Measurements from ENCODE around the gene IL12B. TPM values are rescaled to one million over a fixed set of nuclear protein-coding genes. Genes with fewer than 3 reads are reported as not detected.

Gene IL12B
- total RNA-seq, 2 experiments from 2014 or later = not detected

DNA sequence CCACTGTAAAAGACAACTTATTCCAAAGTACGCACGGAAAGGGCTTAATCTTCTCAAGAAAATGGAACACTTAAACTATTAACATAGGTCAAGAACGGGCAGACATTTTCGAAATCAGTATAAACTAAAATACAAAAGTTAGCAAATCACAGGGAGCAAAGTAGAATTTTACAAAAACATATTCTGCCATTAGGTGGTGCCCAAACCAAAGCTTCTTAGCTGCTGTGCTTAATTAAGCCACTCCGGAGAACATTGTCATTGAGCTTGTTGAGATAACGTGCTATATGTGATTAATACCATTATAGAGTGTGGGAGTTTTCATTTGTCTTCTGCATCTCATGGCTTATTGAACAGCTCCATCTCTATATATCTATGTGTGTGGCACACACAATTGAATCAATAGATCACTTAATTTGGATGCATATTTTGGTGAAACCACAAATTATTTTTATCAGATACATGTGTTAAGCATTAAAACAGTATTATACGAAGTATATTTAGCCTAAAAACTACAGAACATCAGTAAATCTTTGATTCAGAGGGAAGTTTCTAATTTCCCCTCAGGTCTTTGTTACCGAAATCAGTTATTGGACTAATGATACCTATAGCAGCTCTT, 43.8 kb downstream of the IL12B start:
- ChIA-PET CTCF (interaction anchor here (0.8 to 2.9 kb wide), 6 partner anchors 31 to 735 kb away, joined by 3 to 17 read pairs (median 5); no protein-coding TSS in a partner anchor), POLR2A (interaction anchor here (1.5 to 2.0 kb wide), 2 partner anchors 78 to 701 kb away, joined by 7 to 8 read pairs; no protein-coding TSS in a partner anchor)
- no peak overlapping the region for H3K27ac ChIP-seq (ENCODE audit: low read depth in 1 of 2, low read length in 2 of 2)
- H3K27me3 ChIP-seq (ENCODE audit: control insufficient read depth in 1 of 2, insufficient read depth in 2 of 2, low read length in 2 of 2) = no peaks in the 10 kb centered on the region
- TF ChIP-seq, protein P1, sequence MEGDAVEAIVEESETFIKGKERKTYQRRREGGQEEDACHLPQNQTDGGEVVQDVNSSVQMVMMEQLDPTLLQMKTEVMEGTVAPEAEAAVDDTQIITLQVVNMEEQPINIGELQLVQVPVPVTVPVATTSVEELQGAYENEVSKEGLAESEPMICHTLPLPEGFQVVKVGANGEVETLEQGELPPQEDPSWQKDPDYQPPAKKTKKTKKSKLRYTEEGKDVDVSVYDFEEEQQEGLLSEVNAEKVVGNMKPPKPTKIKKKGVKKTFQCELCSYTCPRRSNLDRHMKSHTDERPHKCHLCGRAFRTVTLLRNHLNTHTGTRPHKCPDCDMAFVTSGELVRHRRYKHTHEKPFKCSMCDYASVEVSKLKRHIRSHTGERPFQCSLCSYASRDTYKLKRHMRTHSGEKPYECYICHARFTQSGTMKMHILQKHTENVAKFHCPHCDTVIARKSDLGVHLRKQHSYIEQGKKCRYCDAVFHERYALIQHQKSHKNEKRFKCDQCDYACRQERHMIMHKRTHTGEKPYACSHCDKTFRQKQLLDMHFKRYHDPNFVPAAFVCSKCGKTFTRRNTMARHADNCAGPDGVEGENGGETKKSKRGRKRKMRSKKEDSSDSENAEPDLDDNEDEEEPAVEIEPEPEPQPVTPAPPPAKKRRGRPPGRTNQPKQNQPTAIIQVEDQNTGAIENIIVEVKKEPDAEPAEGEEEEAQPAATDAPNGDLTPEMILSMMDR (IDR thresholded peaks at IDR 0.05) = peak; percentile 68
- no peak overlapping the region for H3K27ac Mint-ChIP-seq
- H3K9me3 Mint-ChIP-seq = no peaks in the 10 kb centered on the region
- H3K4me3 ChIP-seq (ENCODE audit: low read length) = no peak overlapping the region
- no peaks in the 10 kb centered on the region for H3K4me1 ChIP-seq (ENCODE audit: insufficient read depth, low read length)
- peak; percentile 62 for ATAC-seq (ENCODE audit: poor library complexity)
- H3K4me3 Mint-ChIP-seq = no peak overlapping the region
- H3K36me3 ChIP-seq (ENCODE audit: insufficient read depth, low read length) = peaks cover 16% of the 10 kb centered on the region
- H3K4me1 Mint-ChIP-seq (ENCODE audit: low read depth) = no peaks in the 10 kb centered on the region
- DNase-seq = peak in 4 of 14 experiments; percentile 10 to 66 (median 52)
- no peaks in the 10 kb centered on the region for H3K9me3 ChIP-seq (ENCODE audit: control insufficient read depth in 1 of 2, insufficient read depth in 1 of 2, low read length in 2 of 2)
- intact Hi-C loops (cut with DNase I, micrococcal nuclease) = loop anchor here (2.0 to 10.0 kb wide), 4 partner anchors 630 to 1058 kb away; partner anchors contain the start of gene ADRA1B (in 1 of the 2)
- H3K36me3 Mint-ChIP-seq (ENCODE audit: low read depth) = peaks cover 38% of the 10 kb centered on the region
- H3K27me3 Mint-ChIP-seq = no peaks in the 10 kb centered on the region

DNA sequence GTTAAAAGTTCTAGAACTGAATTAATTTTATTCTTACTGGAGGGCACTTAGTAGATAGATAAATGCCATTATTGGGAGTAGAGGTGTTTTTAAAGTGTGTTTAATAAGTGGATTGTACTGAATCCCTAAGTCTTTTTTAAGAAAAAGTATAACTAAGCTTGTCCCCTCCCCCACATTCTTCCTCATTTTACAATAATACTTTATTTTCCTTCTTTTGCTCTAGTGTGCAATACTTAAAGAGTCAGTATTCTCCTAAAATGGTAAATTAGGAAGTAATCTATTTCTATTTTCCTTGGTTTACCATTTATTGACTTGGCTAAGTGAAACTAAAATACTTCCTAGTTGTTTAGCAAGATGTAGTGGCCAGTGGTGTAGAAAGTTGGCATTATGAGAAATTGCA, 55.6 kb downstream of the IL12B start:
- H3K27me3 ChIP-seq (ENCODE audit: control insufficient read depth in 1 of 2, insufficient read depth in 2 of 2, low read length in 2 of 2) = no peaks in the 10 kb centered on the region
- H3K4me3 Mint-ChIP-seq = no peak overlapping the region
- H3K36me3 ChIP-seq (ENCODE audit: insufficient read depth, low read length) = peaks cover 53% of the 10 kb centered on the region
- ChIA-PET CTCF (interaction anchor here (0.7 to 2.4 kb wide), 5 partner anchors 15 to 118 kb away, joined by 3 to 9 read pairs (median 4); no protein-coding TSS in a partner anchor), POLR2A (interaction anchor here (0.8 to 1.5 kb wide), 2 partner anchors 11 to 75 kb away, joined by 4 to 6 read pairs; no protein-coding TSS in a partner anchor)
- peaks cover 25% of the 10 kb centered on the region for H3K4me1 Mint-ChIP-seq (ENCODE audit: low read depth)
- peaks cover 80% of the 10 kb centered on the region for H3K36me3 Mint-ChIP-seq (ENCODE audit: low read depth)
- ATAC-seq (ENCODE audit: poor library complexity) (no peak), DNase-seq (no peak)
- no peak overlapping the region for H3K27ac ChIP-seq (ENCODE audit: low read depth in 1 of 2, low read length in 2 of 2)
- H3K4me1 ChIP-seq (ENCODE audit: insufficient read depth, low read length) = no peaks in the 10 kb centered on the region
- no peaks in the 10 kb centered on the region for H3K9me3 Mint-ChIP-seq
- H3K9me3 ChIP-seq (ENCODE audit: control insufficient read depth in 1 of 2, insufficient read depth in 1 of 2, low read length in 2 of 2) = no peaks in the 10 kb centered on the region
- no peak overlapping the region for H3K27ac Mint-ChIP-seq
- H3K4me3 ChIP-seq (ENCODE audit: low read length) = no peak overlapping the region
- H3K27me3 Mint-ChIP-seq = no peaks in the 10 kb centered on the region
- intact Hi-C loops (cut with DNase I, micrococcal nuclease) = loop anchor here in 1 of 2 experiments (5.0 kb wide), 1 partner anchor 117 kb away; no protein-coding TSS in a partner anchor
- TF ChIP-seq, protein P1 (IDR thresholded peaks at IDR 0.05) = no peak

DNA sequence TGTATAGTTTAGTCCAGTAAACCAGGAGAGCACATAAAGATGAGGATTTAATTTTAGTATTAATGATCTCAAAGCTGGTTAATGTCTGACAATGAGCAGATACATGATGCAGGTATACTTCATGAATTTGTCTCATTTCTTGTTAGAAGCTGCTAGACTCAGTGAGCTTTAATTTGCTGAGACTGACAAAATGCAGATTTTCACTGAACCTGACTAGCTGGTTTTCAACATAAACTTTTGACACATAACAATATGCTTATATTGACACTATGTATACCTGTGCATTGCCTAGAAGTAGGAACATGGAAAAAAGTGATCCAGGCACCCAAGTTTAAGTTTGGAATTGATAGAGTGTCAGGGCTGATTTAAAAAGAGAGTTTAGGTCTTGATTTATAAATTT, 56.4 kb downstream of the IL12B start:
- Histone ChIP-seq H3K4me1 (ENCODE audit: insufficient read depth, low read length) (no peaks in the 10 kb centered on the region), H3K27me3 (ENCODE audit: control insufficient read depth in 1 of 2, insufficient read depth in 2 of 2, low read length in 2 of 2) (no peaks in the 10 kb centered on the region), H3K27ac (ENCODE audit: low read depth in 1 of 2, low read length in 2 of 2) (no peak overlapping the region), H3K4me3 (ENCODE audit: low read length) (no peak overlapping the region), H3K36me3 (ENCODE audit: insufficient read depth, low read length) (peaks cover 53% of the 10 kb centered on the region), H3K9me3 (ENCODE audit: control insufficient read depth in 1 of 2, insufficient read depth in 1 of 2, low read length in 2 of 2) (no peaks in the 10 kb centered on the region)
- Mint-ChIP-seq H3K4me3 (no peak overlapping the region), H3K27me3 (no peaks in the 10 kb centered on the region), H3K9me3 (no peaks in the 10 kb centered on the region), H3K27ac (no peak overlapping the region), H3K36me3 (ENCODE audit: low read depth) (peaks cover 80% of the 10 kb centered on the region), H3K4me1 (ENCODE audit: low read depth) (peaks cover 26% of the 10 kb centered on the region)
- ChIA-PET POLR2A (interaction anchor here (1.1 to 1.5 kb wide), 2 partner anchors 10 to 66 kb away, joined by 3 to 6 read pairs; no protein-coding TSS in a partner anchor), CTCF (interaction anchor here (1.3 to 2.4 kb wide), 4 partner anchors 16 to 117 kb away, joined by 3 to 9 read pairs (median 4); no protein-coding TSS in a partner anchor)
- ATAC-seq (ENCODE audit: poor library complexity) (no peak), DNase-seq (no peak)
- TF ChIP-seq, protein P1 (IDR thresholded peaks at IDR 0.05) = no peak
- intact Hi-C loops (cut with DNase I, micrococcal nuclease) = no loop called here
